ENCODE measurements around the gene TMEM163.
"Not testable (repeated sequence)": the region's sequence is repeated elsewhere in the genome, so short reads cannot be mapped to it uniquely, and the experiment has no call there.

The TMEM163 gene

DNA sequence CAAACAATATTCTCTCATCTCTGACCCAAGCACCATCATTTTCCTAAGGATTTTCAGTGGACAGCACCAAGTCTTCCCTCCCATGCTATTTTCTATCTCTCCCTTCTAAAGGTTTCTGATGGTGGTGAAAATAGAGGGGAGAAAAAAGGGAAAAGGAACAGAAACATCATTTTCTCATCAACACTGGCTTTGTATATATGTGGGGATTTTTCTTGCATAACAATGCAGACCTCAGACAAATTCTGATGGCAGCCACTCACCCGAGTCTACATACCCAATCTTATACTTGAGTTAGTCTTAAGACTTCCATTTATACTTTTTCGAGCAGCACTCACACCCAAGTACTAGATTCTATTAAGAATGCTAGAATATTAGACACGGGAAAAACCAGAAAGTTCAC is 95.8 kb downstream of the TMEM163 start:
- TF ChIP-seq, protein P1, sequence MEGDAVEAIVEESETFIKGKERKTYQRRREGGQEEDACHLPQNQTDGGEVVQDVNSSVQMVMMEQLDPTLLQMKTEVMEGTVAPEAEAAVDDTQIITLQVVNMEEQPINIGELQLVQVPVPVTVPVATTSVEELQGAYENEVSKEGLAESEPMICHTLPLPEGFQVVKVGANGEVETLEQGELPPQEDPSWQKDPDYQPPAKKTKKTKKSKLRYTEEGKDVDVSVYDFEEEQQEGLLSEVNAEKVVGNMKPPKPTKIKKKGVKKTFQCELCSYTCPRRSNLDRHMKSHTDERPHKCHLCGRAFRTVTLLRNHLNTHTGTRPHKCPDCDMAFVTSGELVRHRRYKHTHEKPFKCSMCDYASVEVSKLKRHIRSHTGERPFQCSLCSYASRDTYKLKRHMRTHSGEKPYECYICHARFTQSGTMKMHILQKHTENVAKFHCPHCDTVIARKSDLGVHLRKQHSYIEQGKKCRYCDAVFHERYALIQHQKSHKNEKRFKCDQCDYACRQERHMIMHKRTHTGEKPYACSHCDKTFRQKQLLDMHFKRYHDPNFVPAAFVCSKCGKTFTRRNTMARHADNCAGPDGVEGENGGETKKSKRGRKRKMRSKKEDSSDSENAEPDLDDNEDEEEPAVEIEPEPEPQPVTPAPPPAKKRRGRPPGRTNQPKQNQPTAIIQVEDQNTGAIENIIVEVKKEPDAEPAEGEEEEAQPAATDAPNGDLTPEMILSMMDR (IDR thresholded peaks at IDR 0.05; ENCODE audit: insufficient read depth, missing control alignments), result no peak
- FAIRE-seq (no peak), DNase-seq (ENCODE audit: insufficient read length, low spot score) (no peak)

GRCh38 chr2:134621939-134622705 is 96.7 kb downstream of the TMEM163 start:
- FAIRE-seq (no peak), DNase-seq (ENCODE audit: insufficient read length, low spot score) (no peak)
- TF ChIP-seq, protein P1 (IDR thresholded peaks at IDR 0.05; ENCODE audit: insufficient read depth, missing control alignments), result no peak

DNA sequence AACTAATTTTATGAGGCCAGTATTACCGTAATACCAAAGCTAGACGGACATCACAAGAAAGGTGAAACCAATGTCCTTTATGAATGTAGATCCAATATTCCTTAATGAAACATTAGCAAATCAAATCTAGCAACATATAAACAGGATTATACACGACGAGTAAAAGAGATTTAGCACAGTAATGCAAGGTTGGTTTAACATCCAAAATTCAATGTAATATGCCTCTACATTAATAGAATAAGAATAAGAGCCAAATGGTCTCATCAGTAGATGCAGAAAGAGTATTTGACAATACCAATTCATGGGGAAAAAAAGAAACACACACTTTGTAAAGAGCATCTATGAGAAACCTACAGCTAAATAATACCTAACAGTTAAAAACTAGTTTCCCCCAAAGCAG is 99.5 kb downstream of the TMEM163 start:
- TF ChIP-seq, protein P1 (IDR thresholded peaks at IDR 0.05; ENCODE audit: insufficient read depth, missing control alignments), result no peak
- FAIRE-seq (no peak), DNase-seq (ENCODE audit: insufficient read length, low spot score) (no peak)

DNA sequence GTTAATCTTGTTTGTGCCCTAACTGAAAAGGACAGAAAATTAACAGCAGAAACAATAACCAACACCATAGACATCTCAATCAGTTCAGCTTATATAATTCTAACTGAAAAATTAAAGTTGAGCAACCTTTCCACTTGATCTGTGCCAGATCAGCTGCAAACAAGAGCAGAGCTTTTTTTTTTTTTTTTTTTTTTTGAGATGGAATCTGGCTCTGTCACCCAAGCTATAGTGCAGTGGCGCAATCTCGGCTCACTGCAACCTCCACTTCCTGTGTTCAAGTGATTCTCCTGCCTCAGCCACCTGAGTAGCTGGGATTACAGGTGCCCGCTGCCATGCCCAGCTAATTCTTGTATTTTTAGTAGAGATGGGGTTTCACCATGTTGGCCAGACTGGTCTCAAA is 103.3 kb downstream of the TMEM163 start:
- DNase-seq (ENCODE audit: insufficient read length, low spot score); FAIRE-seq: not testable (repeated sequence)

- DNase-seq (ENCODE audit: insufficient read length, low spot score) (no peak), FAIRE-seq (no peak)
- TF ChIP-seq, protein P1 (IDR thresholded peaks at IDR 0.05; ENCODE audit: insufficient read depth, missing control alignments), result no peak
Measured at GRCh38 chr2:134611316-134611715, 107.5 kb downstream of the TMEM163 start.

- DNase-seq (ENCODE audit: insufficient read length, low spot score) (no peak), FAIRE-seq (no peak)
- TF ChIP-seq, protein P1 (IDR thresholded peaks at IDR 0.05; ENCODE audit: insufficient read depth, missing control alignments), result no peak
Measured at GRCh38 chr2:134610871-134611270, 107.9 kb downstream of the TMEM163 start.

- no peak for DNase-seq (ENCODE audit: insufficient read length, low spot score)
- FAIRE-seq, result no peak
- TF ChIP-seq, protein P1 (IDR thresholded peaks at IDR 0.05; ENCODE audit: insufficient read depth, missing control alignments), result no peak
Measured at GRCh38 chr2:134609924-134610513, 108.8 kb downstream of the TMEM163 start.

Data from D721Med (cell line).